GM04504 (cell line): ENCODE measurements around the gene RXRB.

Experiments used
- DNase-seq: peaks from one replicate; pipeline ENCODE4 v3.0.0-alpha.2; 2012; ENCODE audit warnings: low read depth

RXRB gene

GRCh38 chr6:33211666-33212422 is 11.4 kb upstream of the RXRB start:
- DNase-seq, result no peak

GRCh38 chr6:33211136-33211535 is 10.7 kb upstream of the RXRB start:
- DNase-seq, result no peak

GRCh38 chr6:33209856-33210255 is 9.4 kb upstream of the RXRB start:
- DNase-seq, result no peak

- DNase-seq, result peak; percentile 62
These were observed 7.9 kb upstream of the RXRB start, which contains the start of gene RING1 for GRCh38 chr6:33208091-33208967. Gene RING1 (plus strand): TSS chr6:33208500. CDS start chr6:33208823, 323 bp downstream.

GRCh38 chr6:33207552-33208090 is 7.2 kb upstream of the RXRB start:
- no peak for DNase-seq

GRCh38 chr6:33206864-33207551 is 6.5 kb upstream of the RXRB start:
- DNase-seq, result peak; percentile 58

GRCh38 chr6:33206027-33206863 is 5.8 kb upstream of the RXRB start:
- no peak for DNase-seq

- DNase-seq, result no peak
These were observed 4.9 kb upstream of the RXRB start for GRCh38 chr6:33205191-33206026.

GRCh38 chr6:33204415-33205190 is 4.1 kb upstream of the RXRB start, which contains the start of gene HSD17B8:
Gene HSD17B8 (plus strand): TSS chr6:33204655. CDS start chr6:33204669, 14 bp downstream.
- peak; percentile 70 for DNase-seq

- DNase-seq, result no peak
These were observed 3.6 kb upstream of the RXRB start for GRCh38 chr6:33204165-33204414.

GRCh38 chr6:33203443-33204164 is 3.1 kb upstream of the RXRB start:
- DNase-seq, result no peak

GRCh38 chr6:33202799-33203198 is 2.3 kb upstream of the RXRB start:
- no peak for DNase-seq

- no peak for DNase-seq
These were observed 1.5 kb upstream of the RXRB start for GRCh38 chr6:33201935-33202334.

- no peak for DNase-seq
These were observed 681 bp upstream of the RXRB start for GRCh38 chr6:33201147-33201545.

- peak; percentile 32 for DNase-seq
These were observed 712 bp downstream of the RXRB start for GRCh38 chr6:33199687-33200218.

GRCh38 chr6:33198853-33199436 is 1.5 kb downstream of the RXRB start:
- no peak for DNase-seq

- no peak for DNase-seq
These were observed 2.2 kb downstream of the RXRB start for GRCh38 chr6:33198159-33198852.
